Left ventricle myocardium inferior (tissue), 1 donor: Measurements from ENCODE around the gene HSPB7. TPM values are rescaled to one million over a fixed set of nuclear protein-coding genes. Genes with fewer than 3 reads are reported as not detected.
"Not testable (repeated sequence)": the region's sequence is repeated elsewhere in the genome, so short reads cannot be mapped to it uniquely, and the experiment has no call there.

Experiments
- DNase-seq: peaks from one replicate; pipeline ENCODE4 v3.0.0-alpha.2; 2020
- H3K27ac ChIP-seq: fragments of 200-600 bp; replicated peaks from 2 replicates; pipeline ENCODE4 v1.8.0; 2021
- H3K27me3 ChIP-seq: fragments of 200-600 bp; 2 replicates; pipeline ENCODE4 v1.8.0; 2021; ENCODE audit warnings: low read depth
- H3K36me3 ChIP-seq: fragments of 200-600 bp; 2 replicates; pipeline ENCODE4 v1.8.0; 2021
- H3K4me1 ChIP-seq: fragments of 200-600 bp; 2 replicates; pipeline ENCODE4 v1.8.0; 2021
- H3K4me3 ChIP-seq: fragments of 200-600 bp; 2 replicates; pipeline ENCODE4 v1.8.0; 2021; ENCODE audit warnings: mild to moderate bottlenecking, moderate library complexity
- H3K9me3 ChIP-seq: fragments of 200-600 bp; replicated peaks from 2 replicates; pipeline ENCODE4 v1.8.0; 2021
- CTCF ChIP-seq: fragments of 200-600 bp; IDR thresholded peaks from 2 replicates; pipeline ENCODE4 v1.8.0; 2021; ENCODE audit warnings: antibody characterized with exemption, mild to moderate bottlenecking, borderline replicate concordance
- intact Hi-C: fragments of 100-400 bp; cut with micrococcal nuclease; formaldehyde crosslinking; loops from one replicate; pipeline ENCODE4 v1.11.0; 2022
- total RNA-seq: library from RNA; stranded (reverse); fragmentation: NEBNext Ultra II Directional; extraction: Animal tissue kit (Norgen Biotek cat#: 25700); gene quantifications from one replicate; pipeline ENCODE4 v1.2.1, GENCODE V29; 2021
- donor health status: DM: no; HTN: yes; CAD: no; lungs with severe emphysema.

The HSPB7 gene
- total RNA-seq, 1 donor from 2014 or later, result 4,061 TPM

- intact Hi-C loops, result loop anchor here (5.0 kb wide), 1 partner anchor 44 kb away; no protein-coding TSS in a partner anchor
- Histone ChIP-seq H3K36me3 (no peaks in the 10 kb centered on the region), H3K4me3 (no peak overlapping the region), H3K27ac (no peak overlapping the region), H3K9me3 (no peaks in the 10 kb centered on the region), H3K4me1 (peaks cover 9% of the 10 kb centered on the region), H3K27me3 (no peaks in the 10 kb centered on the region)
- no peak for TF ChIP-seq CTCF
- no peak for DNase-seq
These were observed 10.0 kb downstream of the HSPB7 start for GRCh38 chr1:16007671-16008341.

GRCh38 chr1:16006552-16007485, 11.0 kb downstream of the HSPB7 start:
- no peak for TF ChIP-seq CTCF
- intact Hi-C loops, result loop anchor here (5.0 kb wide), 1 partner anchor 45 kb away; no protein-coding TSS in a partner anchor
- no peak overlapping the region for H3K27ac ChIP-seq
- no peak for DNase-seq
- no peaks in the 10 kb centered on the region for H3K9me3 ChIP-seq
- H3K4me3 ChIP-seq, result no peak overlapping the region
- no peaks in the 10 kb centered on the region for H3K4me1 ChIP-seq
- H3K27me3 ChIP-seq, result no peaks in the 10 kb centered on the region
- H3K36me3 ChIP-seq, result no peaks in the 10 kb centered on the region

GRCh38 chr1:16006010-16006409, 11.8 kb downstream of the HSPB7 start:
- no peak for DNase-seq
- no peaks in the 10 kb centered on the region for H3K9me3 ChIP-seq
- intact Hi-C loops, result loop anchor here (5.0 kb wide), 1 partner anchor 46 kb away; no protein-coding TSS in a partner anchor

GRCh38 chr1:16005597-16005996, 12.2 kb downstream of the HSPB7 start:
- H3K4me3 ChIP-seq, result no peak overlapping the region
- peak overlapping the region; percentile 67 for H3K27ac ChIP-seq
- intact Hi-C loops, result loop anchor here (5.0 kb wide), 1 partner anchor 47 kb away; no protein-coding TSS in a partner anchor
- no peaks in the 10 kb centered on the region for H3K36me3 ChIP-seq
- TF ChIP-seq CTCF, result no peak
- no peaks in the 10 kb centered on the region for H3K4me1 ChIP-seq
- H3K9me3 ChIP-seq, result no peaks in the 10 kb centered on the region
- H3K27me3 ChIP-seq, result no peaks in the 10 kb centered on the region
- no peak for DNase-seq

More at GRCh38 chr1:16006010-16006409, 11.8 kb downstream of the HSPB7 start:
- no peak for TF ChIP-seq CTCF
- no peaks in the 10 kb centered on the region for H3K36me3 ChIP-seq
- H3K27ac ChIP-seq, result no peak overlapping the region
- no peaks in the 10 kb centered on the region for H3K4me1 ChIP-seq
- no peak overlapping the region for H3K4me3 ChIP-seq
- H3K27me3 ChIP-seq, result no peaks in the 10 kb centered on the region

GRCh38 chr1:16001274-16001673, 16.6 kb downstream of the HSPB7 start:
- DNase-seq, H3K36me3 ChIP-seq, intact Hi-C loops, H3K4me3 ChIP-seq, H3K27ac ChIP-seq, H3K4me1 ChIP-seq, H3K27me3 ChIP-seq, H3K9me3 ChIP-seq: not testable (repeated sequence)
